ENCODE data around the gene PLEKHM3. TPM values are rescaled to one million over a fixed set of nuclear protein-coding genes. Genes with fewer than 3 reads are reported as not detected.

Gene PLEKHM3
- total RNA-seq, 1 experiment from 2014 or later, result 8.4 TPM

GRCh38 chr2:207960911-207961310 is 64.4 kb downstream of the PLEKHM3 start:
- no peak overlapping the region for H3K27ac ChIP-seq
- no peak for TF ChIP-seq CTCF (conservative IDR thresholded peaks at IDR 0.05)
- no peak for TF ChIP-seq EZH2 (IDR thresholded peaks at IDR 0.05; ENCODE audit: low read depth)
- no peaks in the 10 kb centered on the region for H4K20me1 ChIP-seq (ENCODE audit: insufficient read depth)
- no peak overlapping the region for H3K4me2 ChIP-seq
- H3K79me2 ChIP-seq (ENCODE audit: low read depth), result no peaks in the 10 kb centered on the region
- no peaks in the 10 kb centered on the region for H3K4me1 ChIP-seq (replicated peaks; ENCODE audit: insufficient read depth)
- no peak for DNase-seq
- H3K9me3 ChIP-seq (ENCODE audit: insufficient read depth, low read depth), result no peaks in the 10 kb centered on the region
- intact Hi-C loops (cut with micrococcal nuclease; ENCODE audit: unreplicated experiment), result no loop called here
- no peaks in the 10 kb centered on the region for H3K36me3 ChIP-seq (ENCODE audit: low read depth)
- no peaks in the 10 kb centered on the region for H3K9me2 ChIP-seq (ENCODE audit: insufficient read depth)
- BruUV-seq (replicated peaks), result no TSS peak
- H3K4me3 ChIP-seq, result no peak overlapping the region
- no peaks in the 10 kb centered on the region for H3F3A ChIP-seq (ENCODE audit: insufficient read depth, low read depth)
- H2AFZ ChIP-seq, result no peak overlapping the region
- ChIA-PET CTCF (no interaction called here), POLR2A (ENCODE audit: unreplicated experiment) (no interaction called here)
- no peaks in the 10 kb centered on the region for H3K27me3 ChIP-seq (ENCODE audit: insufficient read depth, low read depth)

GRCh38 chr2:207960090-207960489 is 65.2 kb downstream of the PLEKHM3 start:
- BruUV-seq (replicated peaks), result no TSS peak
- H3K4me1 ChIP-seq (replicated peaks; ENCODE audit: insufficient read depth), result no peaks in the 10 kb centered on the region
- no peaks in the 10 kb centered on the region for H3K27me3 ChIP-seq (ENCODE audit: insufficient read depth, low read depth)
- no peak overlapping the region for H2AFZ ChIP-seq
- ChIA-PET CTCF (no interaction called here), POLR2A (ENCODE audit: unreplicated experiment) (no interaction called here)
- intact Hi-C loops (cut with micrococcal nuclease; ENCODE audit: unreplicated experiment), result no loop called here
- H3K79me2 ChIP-seq (ENCODE audit: low read depth), result no peaks in the 10 kb centered on the region
- no peaks in the 10 kb centered on the region for H3F3A ChIP-seq (ENCODE audit: insufficient read depth, low read depth)
- TF ChIP-seq EZH2 (IDR thresholded peaks at IDR 0.05; ENCODE audit: low read depth), result no peak
- no peak for TF ChIP-seq CTCF (conservative IDR thresholded peaks at IDR 0.05)
- no peak for DNase-seq
- H3K9me3 ChIP-seq (ENCODE audit: insufficient read depth, low read depth), result no peaks in the 10 kb centered on the region
- no peaks in the 10 kb centered on the region for H3K9me2 ChIP-seq (ENCODE audit: insufficient read depth)
- no peak overlapping the region for H3K4me2 ChIP-seq
- H3K36me3 ChIP-seq (ENCODE audit: low read depth), result no peaks in the 10 kb centered on the region
- no peaks in the 10 kb centered on the region for H4K20me1 ChIP-seq (ENCODE audit: insufficient read depth)
- no peak overlapping the region for H3K4me3 ChIP-seq
- no peak overlapping the region for H3K27ac ChIP-seq

- no peak for DNase-seq
- intact Hi-C loops (cut with micrococcal nuclease; ENCODE audit: unreplicated experiment), result no loop called here
- Histone ChIP-seq H3K27ac (no peak overlapping the region), H3K4me2 (no peak overlapping the region), H3K36me3 (ENCODE audit: low read depth) (no peaks in the 10 kb centered on the region), H3K9me2 (ENCODE audit: insufficient read depth) (no peaks in the 10 kb centered on the region), H3F3A (ENCODE audit: insufficient read depth, low read depth) (no peaks in the 10 kb centered on the region), H3K79me2 (ENCODE audit: low read depth) (no peaks in the 10 kb centered on the region), H3K4me3 (no peak overlapping the region), H4K20me1 (ENCODE audit: insufficient read depth) (no peaks in the 10 kb centered on the region), H3K9me3 (ENCODE audit: insufficient read depth, low read depth) (no peaks in the 10 kb centered on the region), H3K27me3 (ENCODE audit: insufficient read depth, low read depth) (no peaks in the 10 kb centered on the region), H2AFZ (no peak overlapping the region), H3K4me1 (replicated peaks; ENCODE audit: insufficient read depth) (no peaks in the 10 kb centered on the region)
- POLR2A ChIA-PET (ENCODE audit: unreplicated experiment), result no interaction called here
- TF ChIP-seq EZH2 (IDR thresholded peaks at IDR 0.05; ENCODE audit: low read depth) (no peak), CTCF (conservative IDR thresholded peaks at IDR 0.05) (no peak)
- no TSS peak for BruUV-seq (replicated peaks)
- CTCF ChIA-PET, result no interaction called here
Observed at GRCh38 chr2:207956771-207957170, 68.6 kb downstream of the PLEKHM3 start.
